H1 (cell line): Measurements from ENCODE around the gene RCC1. TPM values are rescaled to one million over a fixed set of nuclear protein-coding genes. Genes with fewer than 3 reads are reported as not detected.
"Not testable (repeated sequence)": the region's sequence is repeated elsewhere in the genome, so short reads cannot be mapped to it uniquely, and the experiment has no call there.

Experiments used
- CTCF ChIA-PET: fragments of 300-600 bp; sonication (Branson Sonifier 250); formaldehyde crosslinking; loops from one replicate; lab custom pipeline; 2021; ENCODE audit not compliant: partially characterized antibody; lab: Charles Lee
- POLR2A ChIA-PET: fragments of 300-600 bp; sonication (Branson Sonifier 250); formaldehyde crosslinking; loops from one replicate; lab custom pipeline; 2021; ENCODE audit warnings: inconsistent platforms; ENCODE audit not compliant: partially characterized antibody; lab: Charles Lee
- DNase-seq, 2 experiments: peaks; one replicate each; pipeline versions ENCODE4 v3.0.0 to v3.0.0-alpha.2; 2010 to 2022; ENCODE audit warnings: low spot score in 2 of 2, low read depth in 1 of 2, mixed read lengths in 1 of 2
- FAIRE-seq: peaks from 2 replicates; lab custom pipeline; 2011; peaks lifted over from hg19 to GRCh38; lab: Jason Lieb, UNC
- H2AFZ ChIP-seq: 2 replicates; pipeline ENCODE4 v1.8.1; 2012; ENCODE audit warnings: low read length, inconsistent platforms
- H2AK5ac ChIP-seq: 2 replicates; pipeline ENCODE4 v1.6.1; 2013; ENCODE audit warnings: low read depth, low read length
- H2BK120ac ChIP-seq: replicated peaks from 2 replicates; pipeline ENCODE3; 2013; ENCODE audit warnings: low read depth, low read length, inconsistent platforms
- H2BK12ac ChIP-seq: 2 replicates; pipeline ENCODE4 v1.6.1; 2013; ENCODE audit warnings: low read depth, low read length
- H2BK15ac ChIP-seq: 2 replicates; pipeline ENCODE4 v1.6.1; 2013; ENCODE audit warnings: low read length
- H2BK20ac ChIP-seq: 2 replicates; pipeline ENCODE4 v1.6.1; 2013; ENCODE audit warnings: low read length
- H2BK5ac ChIP-seq: 2 replicates; pipeline ENCODE4 v1.6.1; 2013; ENCODE audit warnings: low read depth, low read length
- H3K14ac ChIP-seq: 2 replicates; pipeline ENCODE4 v1.6.1; 2013; ENCODE audit warnings: inconsistent platforms; ENCODE audit not compliant: insufficient read length
- H3K18ac ChIP-seq: 2 replicates; pipeline ENCODE4 v1.6.1; 2013; ENCODE audit warnings: low read length; ENCODE audit errors: extremely low read depth
- H3K23ac ChIP-seq: 2 replicates; pipeline ENCODE4 v1.6.1; 2013; ENCODE audit warnings: inconsistent platforms; ENCODE audit not compliant: insufficient read length
- H3K23me2 ChIP-seq: 2 replicates; pipeline ENCODE4 v1.6.1; 2013; ENCODE audit warnings: low read depth, low read length
- H3K27ac ChIP-seq: 2 replicates; pipeline ENCODE4 v1.6.1; 2011; ENCODE audit warnings: low read depth, low read length, inconsistent platforms
- H3K27me3 ChIP-seq, 4 experiments: replicated peaks in 1 of 4; 1 replicate in 1 of 4; 2 replicates in 3 of 4; pipeline versions ENCODE4 v1.6.1 to v1.8.1; 2011 to 2013; ENCODE audit warnings: low read length in 3 of 4, mild to moderate bottlenecking in 3 of 4, inconsistent platforms in 2 of 4, mixed read lengths in 2 of 4, moderate library complexity in 1 of 4; ENCODE audit not compliant: control insufficient read depth in 3 of 4, insufficient read depth in 3 of 4; ENCODE audit errors: extremely low read depth in 1 of 4
- H3K36me3 ChIP-seq, 4 experiments: 2 replicates each; pipeline versions ENCODE4 v1.6.1 to v1.8.1; 2011 to 2013; ENCODE audit warnings: mild to moderate bottlenecking in 4 of 4, low read length in 3 of 4, moderate library complexity in 2 of 4, control low read depth in 1 of 4, inconsistent platforms in 1 of 4; ENCODE audit not compliant: insufficient read depth in 4 of 4, control insufficient read depth in 2 of 4
- H3K4ac ChIP-seq: replicated peaks from 2 replicates; pipeline ENCODE3; 2013; ENCODE audit warnings: low read length, low read depth, mixed read lengths, inconsistent platforms; ENCODE audit not compliant: insufficient read length
- H3K4me1 ChIP-seq, 4 experiments: replicated peaks in 1 of 4; 1 replicate in 1 of 4; 2 replicates in 3 of 4; pipeline versions ENCODE4 v1.6.1 to v1.8.1; 2011 to 2013; ENCODE audit warnings: low read length in 3 of 4, inconsistent platforms in 2 of 4, mixed read lengths in 1 of 4; ENCODE audit not compliant: insufficient read depth in 4 of 4, control insufficient read depth in 3 of 4
- H3K4me2 ChIP-seq, 2 experiments: 2 replicates each; pipeline versions ENCODE4 v1.6.1 to v1.8.1; 2011 to 2013; ENCODE audit warnings: low read depth in 2 of 2, low read length in 2 of 2, control low read depth in 1 of 2, inconsistent platforms in 1 of 2, mild to moderate bottlenecking in 1 of 2; ENCODE audit not compliant: insufficient read depth in 1 of 2
- H3K4me3 ChIP-seq, 4 experiments: fragments of 200-600, 300-600 bp in 1 of 4; sonication (generic), shearing (Covaris generic), sonication (Bioruptor Twin) in 1 of 4; 2 replicates each; pipeline versions ENCODE4 v1.5.1 to v1.8.1; 2011 to 2016; ENCODE audit warnings: low read length in 4 of 4, low read depth in 3 of 4, control low read depth in 2 of 4, inconsistent platforms in 2 of 4, mild to moderate bottlenecking in 2 of 4, mixed read lengths in 1 of 4, moderate library complexity in 1 of 4; ENCODE audit not compliant: insufficient read depth in 2 of 4; ENCODE audit errors: extremely low read depth in 1 of 4
- H3K56ac ChIP-seq: replicated peaks from 2 replicates; pipeline ENCODE3; 2013; ENCODE audit warnings: low read depth, mild to moderate bottlenecking, mixed read lengths, low read length, inconsistent platforms; ENCODE audit not compliant: insufficient read length
- H3K79me1 ChIP-seq: 2 replicates; pipeline ENCODE4 v1.6.1; 2013; ENCODE audit warnings: low read depth, low read length, control low read depth
- H3K79me2 ChIP-seq, 2 experiments: 2 replicates each; pipeline versions ENCODE4 v1.6.1 to v1.8.1; 2012 to 2013; ENCODE audit warnings: low read length in 2 of 2, mild to moderate bottlenecking in 2 of 2, inconsistent platforms in 1 of 2; ENCODE audit not compliant: insufficient read depth in 2 of 2, control insufficient read depth in 1 of 2
- H3K9ac ChIP-seq, 4 experiments: replicated peaks in 1 of 4; 1 replicate in 1 of 4; 2 replicates in 3 of 4; pipeline versions ENCODE4 v1.6.1 to v1.8.1; 2011 to 2013; ENCODE audit warnings: low read depth in 3 of 4, low read length in 3 of 4, control low read depth in 2 of 4, mild to moderate bottlenecking in 2 of 4, moderate library complexity in 2 of 4, inconsistent platforms in 1 of 4; ENCODE audit errors: extremely low read depth in 1 of 4
- H3K9me3 ChIP-seq, 2 experiments: 2 replicates each; pipeline versions ENCODE4 v1.6.1 to v1.8.1; 2012 to 2013; ENCODE audit warnings: mild to moderate bottlenecking in 2 of 2, moderate library complexity in 2 of 2, control low read depth in 1 of 2, inconsistent platforms in 1 of 2, low read depth in 1 of 2, low read length in 1 of 2, mixed read lengths in 1 of 2; ENCODE audit not compliant: insufficient read depth in 2 of 2
- H4K20me1 ChIP-seq, 2 experiments: replicated peaks in 1 of 2; 2 replicates each; pipeline versions ENCODE3 to v1.8.1; 2011 to 2013; ENCODE audit warnings: inconsistent platforms in 2 of 2, low read length in 2 of 2, mild to moderate bottlenecking in 1 of 2; ENCODE audit not compliant: insufficient read depth in 2 of 2, control insufficient read depth in 1 of 2
- H4K5ac ChIP-seq: 2 replicates; pipeline ENCODE4 v1.6.1; 2013; ENCODE audit warnings: low read length, low read depth, mixed read lengths, inconsistent platforms; ENCODE audit not compliant: insufficient read length
- H4K8ac ChIP-seq: 2 replicates; pipeline ENCODE4 v1.8.0; 2013; ENCODE audit warnings: mild to moderate bottlenecking, moderate library complexity, low read length, inconsistent platforms; ENCODE audit not compliant: insufficient read depth; ENCODE audit errors: extremely low read depth
- H4K91ac ChIP-seq: replicated peaks from 2 replicates; pipeline ENCODE3; 2013; ENCODE audit warnings: low read length, mixed read lengths, inconsistent platforms; ENCODE audit not compliant: insufficient read length
- WGBS, 2 experiments: shearing (Covaris generic) in 1 of 2; methylation state at CpG; one replicate each; pipeline versions ENCODE4 v1.1.6 to v1.1.7; 2013 to 2015; ENCODE audit warnings: low lambda C conversion rate in 2 of 2, mixed read lengths in 2 of 2, inconsistent platforms in 1 of 2, low coverage in 1 of 2, missing lambda C conversion rate in 1 of 2; ENCODE audit not compliant: insufficient replicate concordance in 2 of 2, insufficient coverage in 1 of 2, insufficient read length in 1 of 2; ENCODE audit errors: extremely low coverage in 1 of 2, missing lambda C conversion rate in 1 of 2; 5-methylcytosine and 5-hydroxymethylcytosine counted together
- polyA plus RNA-seq, 7 experiments: library from polyadenylated mRNA; depleted of rRNA in 3 of 7; stranded (reverse) in 5 of 7; unstranded in 2 of 7; fragments of >200 nt in 5 of 7; fragments of 200-250 nt in 2 of 7; gene quantifications; 1 replicate in 5 of 7; 2 replicates in 1 of 7; 4 replicates in 1 of 7; pipeline versions ENCODE4 v1.2.1 to v1.2.3, GENCODE V29; 2011 to 2013; ENCODE audit warnings: missing spikeins in 2 of 7, mixed read lengths in 2 of 7
- total RNA-seq: library from RNA; stranded (reverse); fragmentation: NEBNext Ultra II Directional; extraction: Animal tissue kit (Norgen Biotek cat#: 25700); gene quantifications from 2 replicates; pipeline ENCODE4 v1.2.1, GENCODE V29; 2021

The RCC1 gene
- total and polyA plus RNA-seq, 2 of the 8 experiments (the other 6 are each of a cell fraction or from before 2014, with no cell fraction given): 48.5 to 98.4 TPM

DNA sequence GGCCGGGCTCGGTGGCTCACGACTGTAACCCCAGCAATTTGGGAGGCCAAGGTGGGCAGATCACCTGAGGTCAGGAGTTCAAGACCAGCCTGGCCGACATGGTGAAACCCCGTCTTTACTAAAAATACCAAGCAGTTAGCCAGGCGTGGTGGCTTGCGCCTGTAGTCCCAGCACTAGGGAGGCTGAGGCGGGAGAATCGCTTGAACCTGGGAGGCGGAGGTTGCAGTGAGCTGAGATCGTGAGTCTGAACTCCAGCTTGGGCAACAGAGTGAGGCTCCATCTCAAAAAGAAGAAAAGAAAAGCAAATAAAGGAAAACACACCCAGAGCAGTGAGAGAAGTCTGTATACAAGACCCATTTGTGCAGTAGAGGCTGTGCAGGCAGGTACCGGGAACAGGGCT, 15.0 kb downstream of the RCC1 start:
- not testable (repeated sequence) for H3K4me2 ChIP-seq, DNase-seq, H2BK15ac ChIP-seq, H3K23ac ChIP-seq, H3K56ac ChIP-seq, H2BK120ac ChIP-seq, H4K91ac ChIP-seq, H3K9ac ChIP-seq, H4K8ac ChIP-seq, H3K9me3 ChIP-seq, H2BK5ac ChIP-seq, H3K14ac ChIP-seq, H3K4ac ChIP-seq, H2BK12ac ChIP-seq, H3K23me2 ChIP-seq, H3K4me3 ChIP-seq, H2AFZ ChIP-seq, H3K18ac ChIP-seq, H2BK20ac ChIP-seq, H4K20me1 ChIP-seq, H3K27ac ChIP-seq, H4K5ac ChIP-seq, H3K27me3 ChIP-seq, FAIRE-seq
- Histone ChIP-seq H3K36me3 (peaks cover 0 to 11% (median 4%) of the 10 kb centered on the region in 4 experiments; a peak in 2 of 8 replicates), H3K4me1 (peaks cover 7 to 16% (median 11%) of the 10 kb centered on the region in 4 experiments), H2AK5ac (0 out of 2 replicates have a peak overlapping the region, but pooled peaks have one; percentile 32), H3K79me2 (peaks cover 14 to 64% of the 10 kb centered on the region in 2 experiments; a peak in 3 of 4 replicates), H3K79me1 (peaks cover 17% of the 10 kb centered on the region)
- ChIA-PET POLR2A (interaction anchor here (0.6 to 31.3 kb wide), 13 partner anchors 11 to 163 kb away, joined by 3 to 660 read pairs (median 3); partner anchors contain the start of genes RAB42, RCC1 and TAF12), CTCF (interaction anchor here (0.6 to 8.0 kb wide), 4 partner anchors 11 to 683 kb away, joined by 3 to 59 read pairs (median 4); no protein-coding TSS in a partner anchor)
- WGBS, 2 experiments: 92% methylated on average over 12 of the region's 12 CpGs; no CpG with 5 or more reads in 1 of the 2 experiments
